ENCODE measurements around the gene COLQ.

- no peak for TF ChIP-seq EP300 (IDR thresholded peaks at IDR 0.05)
- TF ChIP-seq CTCF (IDR thresholded peaks at IDR 0.05): peak; percentile 45 to 80 (median 64)
- TF ChIP-seq POLR2AphosphoS5 (IDR thresholded peaks at IDR 0.05): no peak
Observed at GRCh38 chr3:15557511-15557946, 36.0 kb upstream of the COLQ start.
